ENCODE data around the gene WDR43. TPM values are rescaled to one million over a fixed set of nuclear protein-coding genes. Genes with fewer than 3 reads are reported as not detected.
"Not testable (repeated sequence)": the region's sequence is repeated elsewhere in the genome, so short reads cannot be mapped to it uniquely, and the experiment has no call there.

The WDR43 gene
- total RNA-seq, 1 donor from 2014 or later: 49.7 TPM

DNA sequence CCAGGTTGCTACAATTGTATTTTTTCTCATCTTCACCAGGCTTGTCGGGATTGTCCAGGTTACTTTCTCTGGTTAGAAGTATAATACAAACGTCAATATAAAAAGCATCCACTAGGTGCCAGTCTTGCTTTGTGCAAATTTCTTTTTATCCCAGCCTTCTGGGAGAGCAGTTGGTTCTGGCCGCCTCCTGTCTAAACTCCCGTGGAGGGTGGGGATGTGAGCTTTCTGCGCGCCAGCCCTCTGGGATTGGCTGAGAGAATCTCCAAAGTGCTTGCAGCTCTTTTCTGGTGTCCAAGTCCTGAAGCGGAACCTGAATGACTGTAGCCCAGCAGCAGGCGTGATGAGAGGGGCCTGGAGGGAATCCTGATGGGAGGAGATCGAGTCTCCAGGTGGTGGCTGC is 64.2 kb downstream of the WDR43 start:
- DNase-seq (ENCODE audit: extremely low read depth, low read depth, low spot score): peak; percentile 52

DNA sequence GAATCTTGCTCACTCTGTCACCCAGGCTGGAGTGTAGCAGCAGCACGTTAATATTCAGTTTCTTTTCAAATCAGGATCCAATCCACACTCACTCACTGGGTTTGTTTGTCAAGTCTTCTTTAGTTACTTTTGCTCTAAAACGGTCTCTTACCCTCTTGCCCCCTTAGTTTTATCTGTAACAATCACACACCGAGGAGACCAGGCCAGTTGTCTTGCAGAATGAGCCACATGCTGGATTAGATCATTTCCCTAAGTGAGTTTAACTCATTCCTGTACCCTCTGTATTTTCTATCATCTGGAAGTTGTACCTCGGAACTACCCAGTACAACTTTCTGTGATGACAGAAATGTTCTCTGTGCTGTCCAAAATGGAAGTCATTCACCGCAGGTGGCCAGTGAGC is 65.9 kb downstream of the WDR43 start:
- no peak for DNase-seq (ENCODE audit: extremely low read depth, low read depth, low spot score)

GRCh38 chr2:28962505-28962904 is 68.0 kb downstream of the WDR43 start:
- DNase-seq (ENCODE audit: extremely low read depth, low read depth, low spot score): no peak

GRCh38 chr2:28970464-28971160 is 76.1 kb downstream of the WDR43 start:
- DNase-seq (ENCODE audit: extremely low read depth, low read depth, low spot score): no peak

GRCh38 chr2:28972778-28973335 is 78.4 kb downstream of the WDR43 start:
- DNase-seq (ENCODE audit: extremely low read depth, low read depth, low spot score): no peak

DNA sequence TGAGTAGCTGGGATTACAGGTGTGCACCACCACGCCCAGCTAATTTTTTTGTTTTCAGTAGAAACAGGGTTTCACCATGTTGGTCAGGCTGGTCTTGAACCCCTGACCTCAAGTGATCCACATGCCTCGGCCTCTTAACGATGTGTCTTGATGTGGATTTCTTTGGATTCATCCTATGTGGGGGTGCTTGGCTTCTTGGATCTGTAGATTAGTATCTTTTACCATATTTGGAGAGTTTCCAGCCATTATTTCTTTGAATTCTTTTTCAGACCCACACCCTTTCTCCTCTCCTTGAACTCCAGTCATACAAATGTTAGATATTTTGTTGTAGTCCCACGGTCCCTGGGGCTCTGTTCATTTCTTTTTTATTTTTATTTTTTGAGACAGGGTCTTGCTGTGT is 79.8 kb downstream of the WDR43 start:
- no peak for DNase-seq (ENCODE audit: extremely low read depth, low read depth, low spot score)

- no peak for DNase-seq (ENCODE audit: extremely low read depth, low read depth, low spot score)
These were observed 81.2 kb downstream of the WDR43 start for GRCh38 chr2:28975671-28976070.

DNA sequence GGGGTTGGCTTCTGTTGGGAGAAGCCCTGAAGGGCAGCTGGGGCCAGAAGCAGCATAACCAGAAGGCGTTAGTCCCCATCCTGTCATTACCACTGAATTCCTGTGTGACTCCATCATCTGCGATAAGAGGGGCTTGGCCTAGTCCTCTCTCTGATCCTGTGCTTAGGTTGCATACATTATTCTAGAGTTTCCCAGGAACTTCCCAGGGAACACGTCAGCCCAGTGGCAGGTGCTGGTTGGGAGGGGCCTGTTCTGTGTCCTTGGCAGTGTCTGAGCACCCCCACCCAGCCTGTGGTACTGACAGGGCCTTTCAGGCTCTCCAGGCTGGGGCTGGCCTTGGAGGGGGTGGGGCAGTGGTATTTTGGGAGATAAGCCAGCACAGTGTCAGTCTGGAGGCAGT is 82.1 kb downstream of the WDR43 start:
- no peak for DNase-seq (ENCODE audit: extremely low read depth, low read depth, low spot score)

DNA sequence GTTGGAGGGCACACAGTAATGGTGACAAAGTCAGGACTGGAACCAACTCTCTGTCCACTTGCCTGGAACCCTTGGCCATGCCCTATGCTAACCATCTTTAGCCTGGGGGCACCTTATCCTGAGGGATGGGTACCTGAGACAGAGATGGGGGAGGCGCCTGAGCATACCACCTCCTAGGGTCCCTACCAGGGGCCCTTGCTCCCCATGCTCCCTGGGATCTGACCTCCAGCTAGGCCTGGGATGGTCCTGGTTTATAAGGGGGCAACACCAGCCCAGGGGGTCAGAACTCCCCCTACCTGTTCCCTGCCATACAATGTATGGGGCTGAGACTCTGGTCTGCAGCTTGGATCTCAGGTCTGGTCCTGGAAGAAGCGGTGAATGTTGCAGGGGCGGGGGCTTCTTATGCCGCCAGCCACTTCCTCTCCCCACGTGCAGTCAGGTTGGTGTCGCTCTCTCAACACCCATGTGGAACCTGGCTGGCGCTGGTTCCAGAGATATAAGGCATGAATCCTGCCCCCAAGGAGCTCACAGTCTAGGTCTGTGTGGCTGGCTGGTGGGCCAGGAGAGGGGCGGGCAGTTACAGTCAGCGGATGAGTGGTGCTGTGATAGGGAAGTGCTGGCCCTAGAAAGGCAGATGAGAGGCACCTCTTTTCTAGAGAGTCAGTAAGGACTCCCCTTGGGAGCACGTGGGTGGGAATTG is 82.9 kb downstream of the WDR43 start:
- no peak for DNase-seq (ENCODE audit: extremely low read depth, low read depth, low spot score)

DNA sequence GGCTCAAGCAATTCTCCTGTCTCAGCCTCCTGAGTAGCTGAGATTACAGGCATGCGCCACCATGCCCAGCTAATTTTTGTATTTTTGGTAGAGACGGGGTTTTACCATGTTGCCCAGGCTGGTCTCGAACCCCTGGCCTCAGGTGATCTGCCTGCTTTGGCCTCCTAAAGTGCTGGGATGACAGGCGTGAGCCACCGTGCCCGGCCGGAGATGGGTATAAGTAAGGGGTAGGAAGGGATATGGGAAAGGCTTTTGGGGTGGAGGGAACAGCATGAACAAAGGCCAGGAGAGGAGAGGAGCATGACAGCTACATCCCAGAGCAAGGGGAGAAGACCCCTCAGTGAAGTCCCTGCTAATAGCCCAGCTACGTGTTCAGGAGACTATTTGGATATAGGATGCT is 83.5 kb downstream of the WDR43 start:
- not testable (repeated sequence) for DNase-seq (ENCODE audit: extremely low read depth, low read depth, low spot score)

- DNase-seq (ENCODE audit: extremely low read depth, low read depth, low spot score): no peak
These were observed 84.1 kb downstream of the WDR43 start for GRCh38 chr2:28978606-28979005.

- DNase-seq (ENCODE audit: extremely low read depth, low read depth, low spot score): no peak
These were observed 84.6 kb downstream of the WDR43 start for GRCh38 chr2:28979041-28979440.

GRCh38 chr2:28979576-28980366 is 85.3 kb downstream of the WDR43 start:
- DNase-seq (ENCODE audit: extremely low read depth, low read depth, low spot score): no peak

DNA sequence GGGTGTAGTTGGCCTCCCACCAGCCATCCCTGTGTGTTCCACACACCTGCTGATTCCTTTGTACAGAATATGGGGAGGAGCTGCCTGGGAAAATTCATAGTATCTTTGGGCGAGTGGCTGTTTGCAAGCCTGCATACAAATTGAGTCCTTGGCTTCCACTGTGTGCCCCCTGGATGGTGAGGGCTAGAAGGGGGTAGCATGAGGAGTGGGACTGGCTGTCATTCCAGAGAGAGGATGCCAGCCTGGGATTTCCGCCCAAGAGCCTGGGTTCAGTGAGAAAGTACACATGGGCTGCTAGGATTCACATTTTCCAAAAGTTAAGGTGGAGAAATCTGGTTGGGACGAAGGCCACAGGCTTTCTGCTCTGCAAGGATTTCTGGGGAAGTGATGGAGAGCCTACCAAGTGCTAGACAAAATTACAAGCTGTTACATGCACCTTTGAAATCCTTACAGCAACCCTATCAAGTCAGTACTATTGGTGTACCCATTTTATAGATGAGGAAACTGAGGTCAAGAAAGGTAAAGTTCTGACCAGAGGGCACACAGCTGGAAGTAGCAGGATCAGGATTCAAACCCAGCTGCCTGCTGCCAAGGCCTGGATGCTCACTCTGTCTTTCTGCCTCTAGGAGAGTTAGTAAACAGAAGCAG is 86.0 kb downstream of the WDR43 start:
- DNase-seq (ENCODE audit: extremely low read depth, low read depth, low spot score): no peak

GRCh38 chr2:28981016-28981441 is 86.6 kb downstream of the WDR43 start, which contains the start of gene TOGARAM2:
Gene TOGARAM2 (plus strand): TSS chr2:28981298. CDS start chr2:28994835, 13,537 bp downstream.
- DNase-seq (ENCODE audit: extremely low read depth, low read depth, low spot score): no peak

- no peak for DNase-seq (ENCODE audit: extremely low read depth, low read depth, low spot score)
These were observed 87.3 kb downstream of the WDR43 start for GRCh38 chr2:28981620-28982376.

GRCh38 chr2:28982381-28982950 is 88.0 kb downstream of the WDR43 start:
- DNase-seq (ENCODE audit: extremely low read depth, low read depth, low spot score): no peak

DNA sequence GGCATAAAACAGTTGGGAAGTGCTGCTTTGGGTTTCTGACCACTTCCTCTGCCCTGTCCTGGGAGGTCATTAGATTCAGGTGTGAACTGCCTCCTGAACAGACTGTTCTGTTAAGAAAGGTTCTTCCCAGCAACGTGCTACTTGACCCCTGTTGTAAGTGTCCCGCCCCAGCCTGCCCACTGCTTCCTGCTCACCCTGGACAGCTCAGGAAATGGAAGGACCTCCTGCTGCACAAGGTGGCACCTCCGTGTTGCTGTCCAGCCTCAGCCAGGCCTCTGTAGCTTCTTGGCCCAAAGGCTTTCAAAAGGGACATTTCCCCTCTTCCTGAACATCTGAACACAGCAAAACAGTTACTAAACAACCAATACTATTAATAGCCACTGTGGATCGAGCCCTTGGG is 92.0 kb downstream of the WDR43 start:
- no peak for DNase-seq (ENCODE audit: extremely low read depth, low read depth, low spot score)

DNA sequence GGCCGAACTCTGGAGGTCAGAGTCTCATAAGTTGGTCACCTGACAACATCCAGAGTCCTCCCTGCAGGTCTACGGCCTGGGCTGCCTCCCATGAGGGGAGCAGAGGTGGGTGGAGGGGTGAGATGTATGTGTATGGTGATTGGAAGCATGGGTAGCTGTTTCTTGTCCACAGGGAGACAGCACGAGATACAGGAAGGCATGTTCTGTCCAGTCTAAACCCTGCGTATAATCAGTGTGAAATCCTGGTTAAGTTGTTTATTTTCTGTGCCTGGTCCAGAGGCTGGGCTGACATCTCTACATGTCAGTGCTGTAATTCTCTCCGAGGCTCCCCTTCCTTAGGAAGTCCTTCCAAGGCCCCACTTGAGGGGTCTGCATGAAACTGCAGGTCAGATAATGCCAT is 95.5 kb downstream of the WDR43 start:
- no peak for DNase-seq (ENCODE audit: extremely low read depth, low read depth, low spot score)

- DNase-seq (ENCODE audit: extremely low read depth, low read depth, low spot score): no peak
These were observed 96.0 kb downstream of the WDR43 start for GRCh38 chr2:28990445-28990844.
